HS-27A (cell line): ENCODE results near the gene AFF2.

ENCODE experiments used
- DNase-seq: peaks from one replicate; pipeline ENCODE4 v3.0.0-alpha.2; 2012; ENCODE audit warnings: low read depth, missing footprints

AFF2 gene

DNA sequence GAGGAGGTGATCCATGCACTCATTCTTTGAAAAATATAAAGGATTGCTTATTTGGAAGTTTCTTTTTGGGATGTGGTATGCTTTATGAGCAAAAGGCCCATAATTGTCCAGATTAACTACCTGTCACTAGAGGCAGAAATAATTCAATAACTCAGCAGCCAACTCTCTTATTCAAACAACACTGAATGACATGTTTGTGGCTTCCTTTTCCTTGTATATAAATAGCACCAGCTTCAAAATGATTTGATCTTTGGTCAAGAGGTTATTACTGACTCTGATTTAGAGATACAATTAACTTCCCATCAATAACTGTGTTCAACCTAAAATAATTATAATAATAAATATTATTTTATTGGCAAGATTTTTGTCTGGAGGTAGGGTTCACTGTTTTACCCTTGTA lies 232.3 kb downstream of the AFF2 start:
- no peak for DNase-seq

DNA sequence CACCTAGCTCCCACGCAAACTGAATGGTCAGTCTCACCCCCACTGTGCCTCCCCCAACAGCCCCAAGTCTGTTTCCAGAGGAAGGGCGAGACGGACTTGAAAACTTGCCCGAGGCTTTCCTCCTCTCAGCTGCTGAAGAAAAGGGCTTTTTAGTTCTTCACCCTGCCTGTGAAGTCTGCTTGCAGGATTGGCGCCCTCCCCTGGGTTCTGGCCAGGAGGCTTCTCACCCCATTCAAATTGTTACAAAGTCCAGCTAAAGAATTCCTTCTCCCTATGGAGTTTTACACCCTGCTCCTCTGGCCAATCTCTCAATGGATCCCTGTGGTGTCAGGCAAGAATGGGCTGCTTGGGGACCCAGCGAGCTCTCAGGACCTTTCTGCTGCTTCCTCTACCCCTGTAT lies 241.0 kb downstream of the AFF2 start:
- DNase-seq: no peak

DNA sequence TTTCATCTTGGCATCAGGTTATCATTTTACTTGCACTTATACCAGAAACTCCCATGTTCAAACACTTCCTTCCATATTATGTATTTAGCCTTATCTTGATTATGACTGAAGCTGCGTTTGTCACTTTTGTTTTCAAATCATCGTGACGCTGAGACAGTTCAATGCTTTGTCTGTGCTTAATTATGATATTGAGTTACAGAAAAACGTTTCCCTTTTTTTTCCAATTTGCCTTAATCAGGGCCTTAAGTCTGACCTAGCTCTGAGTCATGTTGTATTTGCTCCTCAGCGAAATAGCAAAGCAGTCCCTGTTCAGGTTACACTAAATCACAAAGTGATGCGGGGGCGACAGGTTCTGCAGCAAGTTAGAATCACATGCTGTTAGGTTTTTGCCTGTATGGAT lies 254.7 kb downstream of the AFF2 start:
- DNase-seq: no peak

DNA sequence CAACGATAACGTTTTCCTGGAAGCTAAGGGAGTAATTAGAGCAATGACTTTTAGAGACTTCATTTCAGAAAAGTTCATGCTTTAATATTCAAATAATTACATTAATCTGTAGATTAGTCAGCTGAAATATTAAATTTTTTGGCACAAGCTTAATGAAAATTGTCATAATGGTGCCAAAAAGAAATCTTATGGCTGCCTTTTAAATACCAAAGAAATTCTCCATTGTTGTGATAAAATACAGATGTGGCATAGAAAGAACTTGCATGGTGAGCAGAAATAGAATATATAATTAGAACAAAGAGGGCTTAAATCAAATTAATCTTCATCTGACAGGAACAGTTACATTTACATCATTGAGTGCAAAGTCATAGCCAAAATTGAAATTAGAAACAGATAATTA lies 263.5 kb downstream of the AFF2 start:
- no peak for DNase-seq

DNA sequence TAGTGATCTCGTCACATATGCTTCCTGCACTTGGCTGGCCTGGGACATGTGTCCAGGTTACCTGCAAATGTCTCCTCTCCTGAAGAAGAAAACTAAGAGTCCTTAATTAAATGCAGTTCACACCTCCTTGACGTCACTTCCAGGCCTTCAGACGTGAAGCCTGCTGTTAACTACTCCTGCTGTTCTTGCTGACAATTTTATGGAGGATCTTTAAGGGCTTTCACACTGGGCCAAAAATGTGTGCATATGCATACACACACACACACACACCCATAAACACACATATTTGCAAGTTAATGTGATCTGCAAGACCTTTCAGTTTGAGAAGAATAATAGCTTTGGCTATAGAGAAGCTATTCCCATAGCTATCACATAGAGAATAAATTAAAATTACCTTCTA lies 267.9 kb downstream of the AFF2 start:
- no peak for DNase-seq

- no peak for DNase-seq
Observed at GRCh38 chrX:148771440-148771839, 271.0 kb downstream of the AFF2 start.

DNA sequence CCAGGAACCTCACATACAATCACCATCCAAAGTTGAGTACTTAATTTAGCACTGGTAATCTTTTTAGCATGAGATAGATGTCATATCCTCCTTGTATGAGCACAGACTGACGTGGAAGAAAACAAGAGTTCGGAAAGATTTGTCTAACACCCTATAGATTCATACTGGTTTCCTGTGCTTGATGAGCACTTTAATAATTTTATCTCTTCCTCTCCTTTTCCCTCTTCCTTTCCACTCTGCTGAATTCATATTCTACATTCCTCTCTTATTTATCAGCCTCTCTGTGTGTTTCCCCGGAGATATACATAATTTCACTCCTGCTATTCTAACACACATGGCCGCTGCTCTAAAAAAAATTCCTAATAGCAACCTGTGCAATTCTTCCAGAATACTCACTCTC lies 273.9 kb downstream of the AFF2 start:
- no peak for DNase-seq

DNA sequence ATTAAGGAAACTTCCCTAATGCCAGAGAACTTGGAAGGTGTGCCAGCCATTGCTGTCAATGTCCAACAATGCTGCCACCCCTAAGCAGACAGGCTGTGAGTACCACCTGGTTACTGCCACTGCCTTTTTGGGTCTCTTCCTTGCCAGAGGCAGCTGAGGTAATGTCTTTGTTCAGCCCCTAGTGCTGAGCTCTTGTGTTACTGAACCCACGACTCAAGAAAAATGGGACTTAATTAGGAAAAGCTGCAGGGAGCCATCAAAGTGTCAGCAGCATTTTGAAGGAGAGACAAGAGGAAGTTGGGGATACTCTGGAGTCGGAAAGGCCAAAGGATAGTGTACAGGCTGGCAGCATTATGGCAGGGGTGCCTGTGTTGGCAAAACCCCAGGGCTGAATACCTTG lies 283.7 kb downstream of the AFF2 start:
- DNase-seq: no peak

- no peak for DNase-seq
Observed at GRCh38 chrX:148784856-148785255, 284.4 kb downstream of the AFF2 start.

GRCh38 chrX:148785256-148785655 lies 284.8 kb downstream of the AFF2 start:
- DNase-seq: no peak

DNA sequence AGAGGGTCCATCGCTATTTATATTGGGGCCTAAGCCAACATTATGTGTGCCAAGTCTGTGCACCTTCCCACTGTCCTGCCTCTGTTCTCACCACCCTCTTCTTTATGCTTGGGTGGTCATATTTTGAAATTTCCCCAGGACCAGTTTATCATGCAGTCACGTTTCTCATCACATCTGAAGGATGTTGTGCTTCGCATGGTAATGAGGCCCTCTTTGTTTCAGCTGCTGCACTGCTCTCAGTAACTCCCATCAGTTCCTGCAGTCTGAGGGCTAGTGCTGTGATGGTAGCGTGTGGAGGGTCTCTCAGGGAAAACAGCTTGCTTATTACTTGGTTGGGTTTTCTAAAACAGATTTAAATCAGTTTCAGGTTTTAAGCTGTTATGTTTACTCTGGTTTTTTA lies 288.0 kb downstream of the AFF2 start:
- DNase-seq: no peak

DNA sequence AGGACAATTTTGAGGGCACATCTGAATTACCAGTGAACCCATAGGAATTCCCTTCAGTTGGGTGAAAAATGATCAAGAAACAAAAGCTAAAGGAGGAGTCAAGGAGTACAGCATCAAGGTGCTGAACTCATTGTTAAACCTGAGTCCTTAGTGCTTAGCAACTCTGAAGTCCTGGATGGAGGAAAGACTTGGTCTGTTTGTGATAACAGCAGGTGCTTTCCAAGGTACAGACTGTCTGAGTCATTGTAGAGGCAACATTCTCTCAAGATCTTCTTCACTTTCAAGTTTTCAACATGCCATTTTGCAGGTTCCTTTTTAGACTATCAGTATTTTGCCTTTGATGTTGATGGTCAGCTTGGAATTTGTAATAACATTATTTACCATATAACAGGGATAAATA lies 293.9 kb downstream of the AFF2 start:
- no peak for DNase-seq

DNA sequence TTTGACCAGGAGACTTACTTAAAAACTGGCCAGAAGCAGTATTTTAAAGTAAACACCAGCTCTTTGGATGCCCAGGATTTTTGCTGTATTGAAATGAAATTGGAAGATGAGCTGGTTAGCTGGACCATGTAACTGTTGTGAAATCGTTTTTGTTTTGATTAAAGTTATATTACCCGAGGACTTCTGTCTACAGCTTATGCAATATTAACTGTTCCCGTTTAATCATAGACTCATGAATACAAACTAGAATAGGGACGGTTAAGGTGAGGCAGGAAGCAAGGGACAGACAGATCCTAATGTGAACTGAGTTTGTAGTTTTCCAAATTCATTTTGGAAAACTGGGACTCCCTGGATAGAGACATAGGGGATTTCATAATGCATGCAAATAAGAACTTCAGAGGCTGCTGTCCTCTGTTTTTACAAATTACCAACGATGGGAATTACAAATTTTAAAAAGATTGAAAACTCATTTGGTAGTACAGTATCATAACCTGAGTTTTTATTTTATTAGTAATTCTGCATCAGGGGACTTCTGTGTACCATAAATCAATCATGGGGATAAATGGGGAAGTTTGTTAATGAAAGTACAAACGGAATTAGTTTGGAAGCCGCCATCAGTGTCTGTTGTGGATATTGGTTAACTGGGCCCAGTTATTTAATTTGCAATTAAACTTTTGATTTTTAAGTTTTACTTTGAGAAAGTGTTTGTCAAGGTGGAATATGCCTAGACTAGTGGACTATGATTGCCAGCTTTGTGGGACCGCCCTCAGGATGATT lies 304.4 kb downstream of the AFF2 start:
- DNase-seq: no peak

DNA sequence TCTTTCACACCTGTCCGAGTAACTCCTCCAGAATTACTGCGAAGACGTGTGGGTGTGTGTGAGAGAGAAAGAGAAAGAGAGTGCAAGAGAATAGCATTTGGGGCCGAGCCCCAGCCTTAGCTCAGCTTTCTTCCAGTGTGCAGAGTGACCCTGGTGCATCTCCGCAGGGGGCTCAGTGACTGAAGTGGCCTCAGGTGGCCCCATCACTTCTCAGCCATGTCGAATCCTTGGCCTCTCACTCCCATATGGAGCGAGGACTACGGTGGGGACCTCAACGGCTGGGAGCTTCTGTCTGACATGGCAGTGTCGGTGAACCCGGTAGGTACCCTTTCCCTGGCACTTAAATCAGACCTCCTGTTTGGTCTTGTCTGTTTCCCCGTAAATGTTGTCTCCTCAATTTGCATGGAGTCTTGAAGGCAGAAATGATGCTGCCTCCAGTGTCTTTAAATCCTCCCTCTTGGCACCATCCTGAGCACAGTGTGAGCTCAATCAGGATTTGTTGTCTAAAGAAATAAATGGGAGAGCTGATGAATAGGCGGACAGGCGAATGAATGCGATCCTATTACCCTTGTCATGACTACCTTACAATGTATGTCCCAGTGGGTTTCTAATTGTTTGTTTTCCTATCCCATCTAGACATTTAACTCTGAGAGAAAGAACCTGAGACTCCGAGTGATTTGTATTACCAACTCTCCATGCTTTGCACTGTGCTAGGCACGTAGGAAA lies 305.9 kb downstream of the AFF2 start:
- no peak for DNase-seq

- no peak for DNase-seq
Observed at GRCh38 chrX:148808833-148809232, 308.4 kb downstream of the AFF2 start.

- no peak for DNase-seq
Observed at GRCh38 chrX:148811236-148811635, 310.8 kb downstream of the AFF2 start.

DNA sequence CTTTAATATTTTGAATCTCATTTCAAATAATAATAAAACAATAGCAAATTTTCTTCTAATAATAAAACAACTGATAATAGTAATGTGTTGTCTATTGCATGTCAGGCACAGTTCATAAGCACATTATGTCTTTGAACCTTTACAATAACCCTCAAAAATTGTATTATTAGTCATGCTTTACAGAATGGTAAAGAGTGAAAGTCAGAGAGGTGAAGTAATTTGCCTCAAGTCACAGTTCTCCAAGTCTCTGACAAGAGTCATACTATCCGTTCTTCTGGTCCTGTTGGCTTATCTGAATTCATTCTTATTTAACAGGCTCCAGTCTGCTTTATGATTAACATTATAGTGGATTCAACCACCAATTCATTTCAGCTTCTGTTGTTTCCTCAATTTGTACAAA lies 313.0 kb downstream of the AFF2 start:
- DNase-seq: no peak

- no peak for DNase-seq
Observed at GRCh38 chrX:148813967-148814366, 313.6 kb downstream of the AFF2 start.

DNA sequence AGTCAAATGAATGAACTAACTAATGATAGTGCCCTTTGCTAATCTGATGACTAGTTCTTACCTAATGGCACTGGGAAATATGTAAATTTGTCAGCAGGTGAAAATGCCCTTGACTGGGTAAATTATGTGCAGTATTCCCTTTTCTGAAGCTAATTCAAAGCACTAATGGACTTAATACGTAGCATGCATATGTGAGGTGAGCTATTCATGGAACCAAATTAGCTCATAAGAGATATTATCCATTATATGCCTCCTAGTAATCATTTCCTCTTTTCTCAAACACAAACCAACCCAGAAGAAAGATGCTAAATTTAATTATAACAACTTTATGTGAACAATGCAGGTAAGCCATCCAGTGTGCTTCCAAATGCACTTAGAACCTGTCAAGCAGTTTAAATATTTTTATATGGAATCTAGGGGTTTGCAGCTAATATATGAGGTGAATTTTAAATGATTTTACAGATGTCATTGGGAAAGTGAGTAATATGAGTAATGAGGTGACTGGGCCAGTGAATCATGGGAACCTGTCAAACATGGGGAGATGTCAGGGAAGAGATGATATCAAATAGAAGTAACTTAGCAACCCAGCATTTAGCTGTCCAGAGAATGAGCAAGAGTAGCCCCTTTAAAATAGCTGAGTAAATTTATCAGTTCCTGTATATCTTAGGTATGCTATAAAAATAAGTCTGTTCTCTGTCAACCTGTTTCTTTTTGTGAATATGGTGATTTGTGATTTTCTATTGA lies 315.0 kb downstream of the AFF2 start:
- DNase-seq: no peak

- no peak for DNase-seq
Observed at GRCh38 chrX:148823986-148824385, 323.6 kb downstream of the AFF2 start.

GRCh38 chrX:148825696-148826095 lies 325.3 kb downstream of the AFF2 start:
- no peak for DNase-seq

- DNase-seq: no peak
Observed at GRCh38 chrX:148836741-148837140, 336.3 kb downstream of the AFF2 start.

- no peak for DNase-seq
Observed at GRCh38 chrX:148850631-148851030, 350.2 kb downstream of the AFF2 start.
